ENCODE data around the gene OR1J4. TPM values are rescaled to one million over a fixed set of nuclear protein-coding genes. Genes with fewer than 3 reads are reported as not detected.

OR1J4 gene
- total RNA-seq, 1 experiment from 2014 or later: not detected

DNA sequence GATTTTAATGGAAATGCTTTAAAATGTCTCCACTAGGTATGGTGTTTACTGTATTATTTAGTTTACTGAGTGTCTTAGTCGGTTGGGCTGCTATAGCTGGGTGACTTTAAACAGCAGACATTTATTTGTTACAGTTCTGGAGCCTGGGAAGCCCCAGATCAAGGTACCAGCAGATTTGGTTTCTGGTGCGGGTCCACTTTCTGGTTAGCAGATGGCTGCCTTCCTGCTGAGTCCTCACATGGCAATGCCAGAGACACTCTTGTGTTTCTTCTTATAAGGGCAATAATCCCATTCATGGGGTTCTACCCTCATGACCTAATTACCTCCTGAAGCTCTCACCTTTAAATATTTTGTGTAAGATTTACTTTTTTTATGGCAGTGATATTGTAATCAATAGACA, 715 bp upstream of the OR1J4 start:
- Mint-ChIP-seq H3K4me1 (ENCODE audit: low read depth, unreplicated experiment) (no peaks in the 10 kb centered on the region), H3K36me3 (ENCODE audit: insufficient read depth, unreplicated experiment) (no peaks in the 10 kb centered on the region), H3K4me3 (ENCODE audit: unreplicated experiment) (no peak overlapping the region), H3K27me3 (ENCODE audit: insufficient read depth, unreplicated experiment) (peaks cover 4% of the 10 kb centered on the region), H3K27ac (ENCODE audit: unreplicated experiment) (no peak overlapping the region), H3K9me3 (ENCODE audit: unreplicated experiment) (no peaks in the 10 kb centered on the region)
- TF ChIP-seq, protein P1, sequence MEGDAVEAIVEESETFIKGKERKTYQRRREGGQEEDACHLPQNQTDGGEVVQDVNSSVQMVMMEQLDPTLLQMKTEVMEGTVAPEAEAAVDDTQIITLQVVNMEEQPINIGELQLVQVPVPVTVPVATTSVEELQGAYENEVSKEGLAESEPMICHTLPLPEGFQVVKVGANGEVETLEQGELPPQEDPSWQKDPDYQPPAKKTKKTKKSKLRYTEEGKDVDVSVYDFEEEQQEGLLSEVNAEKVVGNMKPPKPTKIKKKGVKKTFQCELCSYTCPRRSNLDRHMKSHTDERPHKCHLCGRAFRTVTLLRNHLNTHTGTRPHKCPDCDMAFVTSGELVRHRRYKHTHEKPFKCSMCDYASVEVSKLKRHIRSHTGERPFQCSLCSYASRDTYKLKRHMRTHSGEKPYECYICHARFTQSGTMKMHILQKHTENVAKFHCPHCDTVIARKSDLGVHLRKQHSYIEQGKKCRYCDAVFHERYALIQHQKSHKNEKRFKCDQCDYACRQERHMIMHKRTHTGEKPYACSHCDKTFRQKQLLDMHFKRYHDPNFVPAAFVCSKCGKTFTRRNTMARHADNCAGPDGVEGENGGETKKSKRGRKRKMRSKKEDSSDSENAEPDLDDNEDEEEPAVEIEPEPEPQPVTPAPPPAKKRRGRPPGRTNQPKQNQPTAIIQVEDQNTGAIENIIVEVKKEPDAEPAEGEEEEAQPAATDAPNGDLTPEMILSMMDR (IDR thresholded peaks at IDR 0.05; ENCODE audit: insufficient read depth in 1 of 2, low read depth in 1 of 2, low read length in 1 of 2, severe bottlenecking in 1 of 2, unreplicated experiment in 1 of 2): no peak
- Histone ChIP-seq H3K27me3 (replicated peaks; ENCODE audit: control insufficient read depth, insufficient read depth, low read length) (peaks cover 1% of the 10 kb centered on the region), H3K4me3 (ENCODE audit: low read depth, low read length) (no peak overlapping the region), H3K9me3 (no peaks in the 10 kb centered on the region), H3K4me1 (no peaks in the 10 kb centered on the region), H3K36me3 (ENCODE audit: control insufficient read depth, insufficient read depth, low read length) (no peaks in the 10 kb centered on the region)
- intact Hi-C loops (cut with micrococcal nuclease; ENCODE audit: unreplicated experiment): no loop called here
- ChIA-PET CTCF (no interaction called here), POLR2A (no interaction called here)
- BruUV-seq (replicated peaks): no TSS peak
- DNase-seq: no peak

- no peaks in the 10 kb centered on the region for H3K36me3 ChIP-seq (ENCODE audit: control insufficient read depth, insufficient read depth, low read length)
- no peak for DNase-seq
- H3K27ac Mint-ChIP-seq (ENCODE audit: unreplicated experiment): no peak overlapping the region
- no peaks in the 10 kb centered on the region for H3K4me1 ChIP-seq
- peaks cover 1% of the 10 kb centered on the region for H3K27me3 ChIP-seq (replicated peaks; ENCODE audit: control insufficient read depth, insufficient read depth, low read length)
- no peaks in the 10 kb centered on the region for H3K9me3 Mint-ChIP-seq (ENCODE audit: unreplicated experiment)
- no peaks in the 10 kb centered on the region for H3K9me3 ChIP-seq
- POLR2A ChIA-PET: no interaction called here
- H3K4me3 Mint-ChIP-seq (ENCODE audit: unreplicated experiment): no peak overlapping the region
- intact Hi-C loops (cut with micrococcal nuclease; ENCODE audit: unreplicated experiment): no loop called here
- no peaks in the 10 kb centered on the region for H3K36me3 Mint-ChIP-seq (ENCODE audit: insufficient read depth, unreplicated experiment)
- no peaks in the 10 kb centered on the region for H3K4me1 Mint-ChIP-seq (ENCODE audit: low read depth, unreplicated experiment)
- TF ChIP-seq, protein P1 (IDR thresholded peaks at IDR 0.05; ENCODE audit: insufficient read depth in 1 of 2, low read depth in 1 of 2, low read length in 1 of 2, severe bottlenecking in 1 of 2, unreplicated experiment in 1 of 2): no peak
- H3K4me3 ChIP-seq (ENCODE audit: low read depth, low read length): no peak overlapping the region
- CTCF ChIA-PET: interaction anchor here (1.4 kb wide), 1 partner anchor 21 kb away, joined by 3 read pairs; no protein-coding TSS in a partner anchor
- H3K27me3 Mint-ChIP-seq (ENCODE audit: insufficient read depth, unreplicated experiment): peaks cover 4% of the 10 kb centered on the region
- BruUV-seq (replicated peaks): no TSS peak
These were observed 435 bp downstream of the OR1J4 start for GRCh38 chr9:122519376-122519775.

GRCh38 chr9:122526602-122527001, 7.7 kb downstream of the OR1J4 start:
- H3K27me3 Mint-ChIP-seq (ENCODE audit: insufficient read depth, unreplicated experiment): peaks cover 2% of the 10 kb centered on the region
- DNase-seq: no peak
- no peaks in the 10 kb centered on the region for H3K36me3 Mint-ChIP-seq (ENCODE audit: insufficient read depth, unreplicated experiment)
- H3K27ac Mint-ChIP-seq (ENCODE audit: unreplicated experiment): no peak overlapping the region
- no peaks in the 10 kb centered on the region for H3K9me3 Mint-ChIP-seq (ENCODE audit: unreplicated experiment)
- no peaks in the 10 kb centered on the region for H3K36me3 ChIP-seq (ENCODE audit: control insufficient read depth, insufficient read depth, low read length)
- peaks cover 3% of the 10 kb centered on the region; the same call in 1 of the 2 replicates for H3K27me3 ChIP-seq (replicated peaks; ENCODE audit: control insufficient read depth, insufficient read depth, low read length)
- no peak overlapping the region for H3K4me3 ChIP-seq (ENCODE audit: low read depth, low read length)
- no TSS peak for BruUV-seq (replicated peaks)
- ChIA-PET CTCF (no interaction called here), POLR2A (no interaction called here)
- intact Hi-C loops (cut with micrococcal nuclease; ENCODE audit: unreplicated experiment): no loop called here
- H3K4me1 Mint-ChIP-seq (ENCODE audit: low read depth, unreplicated experiment): peaks cover 6% of the 10 kb centered on the region
- H3K9me3 ChIP-seq: no peaks in the 10 kb centered on the region
- no peaks in the 10 kb centered on the region for H3K4me1 ChIP-seq
- H3K4me3 Mint-ChIP-seq (ENCODE audit: unreplicated experiment): no peak overlapping the region
- TF ChIP-seq, protein P1 (IDR thresholded peaks at IDR 0.05; ENCODE audit: insufficient read depth in 1 of 2, low read depth in 1 of 2, low read length in 1 of 2, severe bottlenecking in 1 of 2, unreplicated experiment in 1 of 2): no peak

Data from Caco-2 (cell line).